Left hindlimb (tissue), 1 donor: ENCODE measurements around the gene UBE2I.
"Not testable (repeated sequence)": the region's sequence is repeated elsewhere in the genome, so short reads cannot be mapped to it uniquely, and the experiment has no call there.

Experiments
- DNase-seq: peaks from one replicate; pipeline ENCODE4 v3.0.0-alpha.2; 2018

UBE2I gene

GRCh38 chr16:1314399-1315068 is 5.1 kb downstream of the UBE2I start:
- no peak for DNase-seq

GRCh38 chr16:1315081-1316032 is 5.9 kb downstream of the UBE2I start:
- no peak for DNase-seq

GRCh38 chr16:1316033-1316405 is 6.6 kb downstream of the UBE2I start:
- no peak for DNase-seq

GRCh38 chr16:1317479-1318267 is 8.2 kb downstream of the UBE2I start:
- DNase-seq: no peak

- no peak for DNase-seq
Observed at GRCh38 chr16:1318268-1318545, 8.8 kb downstream of the UBE2I start.

- DNase-seq: no peak
Observed at GRCh38 chr16:1319041-1319440, 9.6 kb downstream of the UBE2I start.

- DNase-seq: no peak
Observed at GRCh38 chr16:1320097-1320496, 10.7 kb downstream of the UBE2I start.

GRCh38 chr16:1320658-1321240 is 11.3 kb downstream of the UBE2I start:
- no peak for DNase-seq

GRCh38 chr16:1322407-1322806 is 13.0 kb downstream of the UBE2I start:
- DNase-seq: no peak

- no peak for DNase-seq
Observed at GRCh38 chr16:1323296-1324239, 14.1 kb downstream of the UBE2I start.

GRCh38 chr16:1324286-1324826 is 14.9 kb downstream of the UBE2I start:
- DNase-seq: no peak

- no peak for DNase-seq
Observed at GRCh38 chr16:1325261-1325660, 15.8 kb downstream of the UBE2I start.

- DNase-seq: no peak
Observed at GRCh38 chr16:1325673-1326371, 16.4 kb downstream of the UBE2I start.

GRCh38 chr16:1326391-1326790 is 17.0 kb downstream of the UBE2I start:
- no peak for DNase-seq

GRCh38 chr16:1326946-1327618 is 17.6 kb downstream of the UBE2I start:
- DNase-seq: no peak

- DNase-seq: no peak
Observed at GRCh38 chr16:1327619-1327947, 18.1 kb downstream of the UBE2I start.

- not testable (repeated sequence) for DNase-seq
Observed at GRCh38 chr16:1328136-1328535, 18.7 kb downstream of the UBE2I start.

GRCh38 chr16:1328961-1329360 is 19.5 kb downstream of the UBE2I start:
- DNase-seq: not testable (repeated sequence)

GRCh38 chr16:1330260-1330914 is 21.0 kb downstream of the UBE2I start:
- no peak for DNase-seq
